Endothelial cell of umbilical vein (primary cell): ENCODE data around the gene RBPJL. TPM values are rescaled to one million over a fixed set of nuclear protein-coding genes. Genes with fewer than 3 reads are reported as not detected.

ENCODE experiments used
- BruUV-seq: library from RNA; stranded (reverse); fragments of 400-500 nt; replicated peaks from 2 replicates; lab custom pipeline; 2021; lab: Mats Ljungman, UMichigan
- CTCF ChIA-PET: fragments of 300-600, 350-600 bp; sonication (Branson Sonifier 250); formaldehyde crosslinking; loops from one replicate; lab custom pipeline; 2021; ENCODE audit warnings: antibody characterized with exemption, inconsistent platforms; lab: Charles Lee
- POLR2A ChIA-PET: fragments of 300-600, 350-600 bp; sonication (Branson Sonifier 250); formaldehyde crosslinking; loops from one replicate; lab custom pipeline; 2021; ENCODE audit warnings: antibody characterized with exemption, inconsistent platforms; lab: Charles Lee
- DNase-seq: peaks from one replicate; pipeline ENCODE4 v3.0.0-alpha.2; 2011; ENCODE audit warnings: low read depth, low spot score
- FAIRE-seq: peaks from 2 replicates; lab custom pipeline; 2011; peaks lifted over from hg19 to GRCh38; lab: Jason Lieb, UNC
- H2AFZ ChIP-seq: 2 replicates; pipeline ENCODE4 v1.6.0; 2012; ENCODE audit warnings: low read depth, low read length, control low read depth, inconsistent platforms
- H3K27ac ChIP-seq: 2 replicates; pipeline ENCODE4 v1.5.1; 2011; ENCODE audit warnings: low read depth, mild to moderate bottlenecking, control low read depth, low read length, moderate library complexity; ENCODE audit not compliant: insufficient read depth
- H3K27me3 ChIP-seq, 2 experiments: 2 replicates each; pipeline versions ENCODE4 v1.6.0 to v1.6.1; 2011; ENCODE audit warnings: low read length in 2 of 2, mixed read lengths in 1 of 2; ENCODE audit not compliant: control insufficient read depth in 2 of 2, insufficient read depth in 2 of 2
- H3K36me3 ChIP-seq, 2 experiments: 2 replicates in 1 of 2; 3 replicates in 1 of 2; pipeline ENCODE4 v1.5.1; 2011; ENCODE audit warnings: low read length in 2 of 2, mild to moderate bottlenecking in 1 of 2, moderate library complexity in 1 of 2; ENCODE audit not compliant: control insufficient read depth in 2 of 2, insufficient read depth in 2 of 2; ENCODE audit errors: extremely low read depth in 1 of 2
- H3K4me1 ChIP-seq: 3 replicates; pipeline ENCODE4 v1.5.1; 2011; ENCODE audit warnings: mild to moderate bottlenecking, low read length; ENCODE audit not compliant: control insufficient read depth, insufficient read depth; ENCODE audit errors: extremely low read depth
- H3K4me2 ChIP-seq: 2 replicates; pipeline ENCODE4 v1.6.1; 2011; ENCODE audit warnings: low read length, control low read depth, mixed read lengths; ENCODE audit not compliant: insufficient read depth
- H3K4me3 ChIP-seq, 3 experiments: fragments of 200-600 bp in 1 of 3; sonication (generic), shearing (Covaris generic) in 1 of 3; replicated peaks in 1 of 3; 2 replicates each; pipeline ENCODE4 v1.5.1; 2011 to 2016; ENCODE audit warnings: control low read depth in 3 of 3, low read length in 3 of 3, mild to moderate bottlenecking in 2 of 3, inconsistent platforms in 1 of 3, low read depth in 1 of 3, moderate library complexity in 1 of 3; ENCODE audit not compliant: insufficient read depth in 1 of 3
- H3K79me2 ChIP-seq: 2 replicates; pipeline ENCODE4 v1.6.0; 2012; ENCODE audit warnings: low read length, inconsistent platforms; ENCODE audit not compliant: control insufficient read depth, insufficient read depth
- H3K9ac ChIP-seq: replicated peaks from 2 replicates; pipeline ENCODE3; 2011; ENCODE audit warnings: low read length, control low read depth; ENCODE audit not compliant: insufficient read depth; ENCODE audit errors: extremely low read depth
- H3K9me1 ChIP-seq: replicated peaks from 3 replicates; pipeline ENCODE4 v1.6.0; 2011; ENCODE audit warnings: mild to moderate bottlenecking, low read length; ENCODE audit not compliant: control insufficient read depth, insufficient read depth; ENCODE audit errors: extremely low read depth
- H3K9me3 ChIP-seq: replicated peaks from 2 replicates; pipeline ENCODE4 v1.5.1; 2012; ENCODE audit warnings: low read length, inconsistent platforms; ENCODE audit not compliant: control insufficient read depth, insufficient read depth
- H4K20me1 ChIP-seq: replicated peaks from 2 replicates; pipeline ENCODE3; 2011; ENCODE audit warnings: mild to moderate bottlenecking, low read length; ENCODE audit not compliant: control insufficient read depth, insufficient read depth; ENCODE audit errors: extremely low read depth
- CTCF ChIP-seq, 2 donors: IDR thresholded peaks; 1 replicate in 1 of 2; 2 replicates in 1 of 2; pipeline ENCODE4 v1.5.1; 2011; ENCODE audit warnings: low read length in 2 of 2, mild to moderate bottlenecking in 2 of 2, moderate library complexity in 2 of 2, control low read depth in 1 of 2, inconsistent platforms in 1 of 2, low read depth in 1 of 2; ENCODE audit not compliant: insufficient read depth in 1 of 2; ENCODE audit errors: extremely low read depth in 1 of 2
- EZH2 ChIP-seq: IDR thresholded peaks from 2 replicates; pipeline ENCODE4 v1.6.1; 2012; ENCODE audit warnings: borderline replicate concordance, low read depth, mild to moderate bottlenecking, moderate library complexity, low read length, inconsistent platforms; ENCODE audit not compliant: severe bottlenecking
- FOS ChIP-seq: IDR thresholded peaks from 2 replicates; pipeline ENCODE4 v1.6.1; 2011; ENCODE audit warnings: mild to moderate bottlenecking, low read length, moderate library complexity, borderline replicate concordance; ENCODE audit not compliant: insufficient read depth
- GATA2 ChIP-seq: IDR thresholded peaks from 2 replicates; pipeline ENCODE4 v1.7.0; 2011; ENCODE audit warnings: low read depth, mild to moderate bottlenecking, moderate library complexity, mixed read lengths, low read length; ENCODE audit not compliant: insufficient read length, insufficient read depth
- JUN ChIP-seq: IDR thresholded peaks from 2 replicates; pipeline ENCODE4 v1.6.1; 2011; ENCODE audit warnings: borderline replicate concordance, low read depth; ENCODE audit not compliant: insufficient read length, insufficient read depth
- MAX ChIP-seq: IDR thresholded peaks from 2 replicates; pipeline ENCODE4 v1.6.1; 2011; ENCODE audit not compliant: insufficient read depth, insufficient read length
- MYC ChIP-seq: IDR thresholded peaks from one replicate; pipeline ENCODE4 v1.6.1; 2011; ENCODE audit warnings: mild to moderate bottlenecking, low read depth, low read length
- POLR2A ChIP-seq: IDR thresholded peaks from 2 replicates; pipeline ENCODE4 v1.6.1; 2012; ENCODE audit warnings: low read depth, mild to moderate bottlenecking, control low read depth, low read length
- POLR2AphosphoS5 ChIP-seq: IDR thresholded peaks from 2 replicates; pipeline ENCODE4 v1.6.1; 2012; ENCODE audit warnings: low read depth, mild to moderate bottlenecking, control low read depth, low read length, moderate library complexity; ENCODE audit not compliant: insufficient read depth
- dilution Hi-C: fragments of 300-500 bp; cut with MboI; formaldehyde crosslinking; loops from one replicate; pipeline ENCODE4 v1.15.0; 2019; ENCODE audit warnings: low sequenced_read_pairs; ENCODE audit not compliant: extremely low pct_ligation_motif_present
- intact Hi-C: fragments of 100-400 bp; cut with micrococcal nuclease; formaldehyde crosslinking; loops from one replicate; pipeline ENCODE4 v1.10.0; 2022
- polyA plus RNA-seq, 4 experiments: library from polyadenylated mRNA; depleted of rRNA in 3 of 4; stranded (reverse) in 3 of 4; unstranded in 1 of 4; fragments of >200 nt; gene quantifications; 2 replicates each; pipeline versions ENCODE4 v1.2.1 to v1.2.3, GENCODE V29; 2011 to 2012; ENCODE audit warnings: missing spikeins in 1 of 4
- total RNA-seq: library from RNA; stranded (reverse); gene quantifications from 2 replicates; pipeline ENCODE4 v1.2.3, GENCODE V29; 2021

The RBPJL gene
- total and polyA plus RNA-seq, 2 donors (not counting 3 experiments of a cell fraction or from before 2014, with no cell fraction given): not detected

- Histone ChIP-seq H3K9me3 (no peaks in the 10 kb centered on the region), H3K27ac (no peak overlapping the region), H3K9ac (no peak overlapping the region), H3K4me1 (peaks cover 19% of the 10 kb centered on the region), H3K79me2 (peaks cover 42% of the 10 kb centered on the region), H3K4me2 (no peak overlapping the region), H2AFZ (no peak overlapping the region), H3K27me3 (no peaks in the 10 kb centered on the region), H3K9me1 (no peaks in the 10 kb centered on the region), H3K4me3 (no peak overlapping the region), H3K36me3 (peaks cover 4 to 5% of the 10 kb centered on the region in 2 experiments), H4K20me1 (no peaks in the 10 kb centered on the region)
- TF ChIP-seq MYC (no peak), GATA2 (no peak), FOS (no peak), MAX (no peak), CTCF (IDR thresholded peaks at IDR 0.05; ENCODE audit: extremely low read depth in 1 of 2, insufficient read depth in 1 of 2, low read depth in 1 of 2, low read length in 2 of 2) (no peak), POLR2A (no peak), JUN (no peak), EZH2 (no peak), POLR2AphosphoS5 (no peak)
- no TSS peak for BruUV-seq
- ChIA-PET CTCF (interaction anchor here (1.0 to 4.0 kb wide), 11 partner anchors 11 to 100 kb away, joined by 3 to 22 read pairs (median 9); partner anchors contain the start of gene SYS1), POLR2A (interaction anchor here (0.9 to 2.7 kb wide), 2 partner anchors 11 to 26 kb away, joined by 3 to 10 read pairs; partner anchors contain the start of genes SDC4 and SYS1)
- DNase-seq: no peak
- no peak for FAIRE-seq
- dilution Hi-C loops: no loop called here
- intact Hi-C loops: no loop called here
Measured at GRCh38 chr20:45336530-45337366, 30.1 kb downstream of the RBPJL start.
